SK-N-SH (cell line): ENCODE results near the gene NLGN1. TPM values are rescaled to one million over a fixed set of nuclear protein-coding genes. Genes with fewer than 3 reads are reported as not detected.

Experiments
- CTCF ChIA-PET: fragments of 300-600, 350-600 bp; formaldehyde crosslinking; extraction: SDS; loops from one replicate; lab custom pipeline; 2021; lab: Yijun Ruan, JAX
- POLR2A ChIA-PET: fragments of 350-600 bp; sonication (Branson Sonifier 250); formaldehyde crosslinking; extraction: SDS; loops from one replicate; lab custom pipeline; 2020; ENCODE audit warnings: antibody characterized with exemption, inconsistent platforms; lab: Yijun Ruan, JAX
- DNase-seq: peaks from one replicate; pipeline ENCODE4 v3.0.0; 2012
- H2AFZ ChIP-seq: fragments of 200-600 bp; sonication (generic); 2 replicates; pipeline ENCODE4 v1.8.1; 2016; ENCODE audit warnings: antibody characterized with exemption, mild to moderate bottlenecking, low read depth
- H3F3A ChIP-seq: fragments of 200-600 bp; sonication (generic); replicated peaks from 2 replicates; pipeline ENCODE3; 2016; ENCODE audit warnings: antibody characterized with exemption, mild to moderate bottlenecking; ENCODE audit not compliant: insufficient read depth
- H3K27ac ChIP-seq, 2 experiments: fragments of 200-500 bp in 1 of 2; fragments of 200-600 bp in 1 of 2; sonication (Bioruptor generic) in 1 of 2; sonication (generic), shearing (Covaris generic) in 1 of 2; 2 replicates each; pipeline versions ENCODE4 v1.5.1 to v1.6.1; 2014 to 2016; ENCODE audit warnings: low read depth in 2 of 2, inconsistent platforms in 1 of 2, low read length in 1 of 2, mild to moderate bottlenecking in 1 of 2, mixed read lengths in 1 of 2
- H3K27me3 ChIP-seq: fragments of 200-600 bp; sonication (generic), shearing (Covaris generic); 2 replicates; pipeline ENCODE4 v1.6.1; 2016; ENCODE audit warnings: mixed run types; ENCODE audit not compliant: insufficient read depth
- H3K36me3 ChIP-seq, 2 experiments: fragments of 200-500 bp in 1 of 2; fragments of 200-600 bp in 1 of 2; sonication (Bioruptor generic) in 1 of 2; sonication (generic) in 1 of 2; replicated peaks in 1 of 2; 2 replicates each; pipeline versions ENCODE3 to v1.5.1; 2014 to 2016; ENCODE audit warnings: low read length in 1 of 2, mild to moderate bottlenecking in 1 of 2; ENCODE audit not compliant: insufficient read depth in 2 of 2, control insufficient read depth in 1 of 2
- H3K4me1 ChIP-seq, 2 experiments: fragments of 200-500 bp in 1 of 2; fragments of 200-600 bp in 1 of 2; sonication (Bioruptor generic) in 1 of 2; sonication (generic), shearing (Covaris generic) in 1 of 2; 2 replicates each; pipeline versions ENCODE4 v1.5.1 to v1.6.1; 2014 to 2016; ENCODE audit warnings: low read depth in 1 of 2, low read length in 1 of 2, mixed run types in 1 of 2; ENCODE audit not compliant: insufficient read depth in 2 of 2, control insufficient read depth in 1 of 2
- H3K4me2 ChIP-seq: fragments of 200-600 bp; sonication (generic), shearing (Covaris generic); 2 replicates; pipeline ENCODE4 v1.6.1; 2017; ENCODE audit warnings: mixed run types
- H3K4me3 ChIP-seq, 2 experiments: fragments of 200-500 bp in 1 of 2; fragments of 200-600 bp in 1 of 2; sonication (Bioruptor generic) in 1 of 2; sonication (generic), shearing (Covaris generic) in 1 of 2; 2 replicates each; pipeline versions ENCODE4 v1.5.1 to v1.8.1; 2014 to 2016; ENCODE audit warnings: low read depth in 2 of 2, inconsistent platforms in 1 of 2, low read length in 1 of 2, mild to moderate bottlenecking in 1 of 2, mixed read lengths in 1 of 2, moderate library complexity in 1 of 2
- H3K79me2 ChIP-seq: fragments of 200-600 bp; sonication (generic); 2 replicates; pipeline ENCODE4 v1.8.1; 2017; ENCODE audit warnings: mild to moderate bottlenecking; ENCODE audit not compliant: insufficient read depth
- H3K9ac ChIP-seq: fragments of 200-600 bp; sonication (generic); 2 replicates; pipeline ENCODE4 v1.6.1; 2017; ENCODE audit warnings: mixed run types
- H3K9me2 ChIP-seq: fragments of 200-600 bp; sonication (generic); 2 replicates; pipeline ENCODE4 v1.6.1; 2017; ENCODE audit warnings: mixed run types
- H3K9me3 ChIP-seq: fragments of 200-600 bp; sonication (generic); 2 replicates; pipeline ENCODE4 v1.6.1; 2017; ENCODE audit warnings: mixed run types, mild to moderate bottlenecking, moderate library complexity
- H4K20me1 ChIP-seq: fragments of 200-600 bp; sonication (generic); 2 replicates; pipeline ENCODE4 v1.6.1; 2017; ENCODE audit warnings: mild to moderate bottlenecking, mixed run types; ENCODE audit not compliant: insufficient read depth
- CTCF ChIP-seq: fragments of 200-600 bp; sonication (generic); IDR thresholded peaks from 2 replicates; pipeline ENCODE4 v1.6.1; 2017; ENCODE audit warnings: antibody characterized with exemption, mild to moderate bottlenecking, moderate library complexity
- ELF1 ChIP-seq: IDR thresholded peaks from 2 replicates; pipeline ENCODE4 v1.4.0; 2012
- EP300 ChIP-seq, 2 experiments: IDR thresholded peaks; 2 replicates each; pipeline versions ENCODE4 v1.4.0 to v1.6.1; 2012; ENCODE audit warnings: borderline replicate concordance in 1 of 2, low read depth in 1 of 2, low read length in 1 of 2
- FOXM1 ChIP-seq: IDR thresholded peaks from 2 replicates; pipeline ENCODE4 v1.4.0; 2012; ENCODE audit warnings: low read depth, mild to moderate bottlenecking
- IRF3 ChIP-seq: fragments of 150-350 bp; IDR thresholded peaks from 2 replicates; pipeline ENCODE4 v1.6.1; 2016; ENCODE audit warnings: mild to moderate bottlenecking, low read depth, low read length
- MEF2A ChIP-seq: IDR thresholded peaks from 2 replicates; pipeline ENCODE4 v1.4.0; 2012; ENCODE audit warnings: low read depth, borderline replicate concordance
- MXI1 ChIP-seq: IDR thresholded peaks from 2 replicates; pipeline ENCODE4 v1.6.1; 2012; ENCODE audit warnings: mild to moderate bottlenecking, low read depth, low read length, improper control_type of control experiment
- NRF1 ChIP-seq: IDR thresholded peaks from 2 replicates; pipeline ENCODE4 v1.6.1; 2012; ENCODE audit warnings: low read depth, mild to moderate bottlenecking, low read length
- PBX3 ChIP-seq: IDR thresholded peaks from 2 replicates; pipeline ENCODE4; 2012
- POLR2AphosphoS5 ChIP-seq: IDR thresholded peaks from 2 replicates; pipeline ENCODE4 v1.6.1; 2012; ENCODE audit warnings: low read depth, low read length
- RXRA ChIP-seq: IDR thresholded peaks from 2 replicates; pipeline ENCODE4 v1.4.0; 2012; ENCODE audit warnings: low read depth, mild to moderate bottlenecking, borderline replicate concordance
- SMC3 ChIP-seq: IDR thresholded peaks from 2 replicates; pipeline ENCODE4 v1.6.1; 2012; ENCODE audit warnings: low read depth, low read length, improper control_type of control experiment
- TAF1 ChIP-seq: IDR thresholded peaks from 2 replicates; pipeline ENCODE4 v1.6.1; 2012; ENCODE audit warnings: low read depth, mild to moderate bottlenecking, low read length, moderate library complexity, borderline replicate concordance
- TCF12 ChIP-seq: IDR thresholded peaks from 2 replicates; pipeline ENCODE4 v1.4.0; 2012
- WGBS: methylation state at CpG from one replicate; pipeline ENCODE4 v1.1.6; 2017; ENCODE audit warnings: low lambda C conversion rate; 5-methylcytosine and 5-hydroxymethylcytosine counted together
- polyA plus RNA-seq, 3 experiments: library from polyadenylated mRNA; depleted of rRNA; stranded (reverse); fragments of >200 nt; gene quantifications; 2 replicates each; pipeline ENCODE4 v1.2.3, GENCODE V29; 2012
- TF ChIP-seq, protein P1 (sequence below): fragments of 150-350 bp; IDR thresholded peaks from 2 replicates; pipeline ENCODE4 v1.6.1; 2017; ENCODE audit warnings: antibody characterized with exemption, low read length, low read depth, borderline replicate concordance

Gene NLGN1
- polyA plus RNA-seq, 1 of the 3 experiments (the other 2 are of a cell fraction): 1.5 TPM

DNA sequence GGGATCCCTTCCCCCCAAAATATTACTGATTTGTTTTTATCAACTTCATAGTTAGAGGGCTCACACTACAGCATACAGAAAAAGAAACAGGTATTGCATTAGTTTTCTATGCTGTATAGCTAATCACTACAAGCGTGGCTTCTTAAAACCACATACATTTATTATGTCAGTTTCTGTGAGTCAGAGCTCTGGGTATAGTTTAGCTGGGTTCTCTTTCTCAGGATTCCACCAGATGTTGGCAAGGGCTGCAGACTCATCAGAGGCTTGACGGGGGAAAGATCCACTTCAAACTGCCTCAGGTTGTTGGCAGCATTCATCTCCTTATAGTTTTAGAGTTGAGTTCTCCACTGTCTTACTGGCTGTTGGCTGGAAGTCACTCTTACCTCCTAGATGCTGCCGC lies 328.0 kb downstream of the NLGN1 start:
- ChIA-PET CTCF (no interaction called here), POLR2A (no interaction called here)
- Histone ChIP-seq H3K9me3 (no peaks in the 10 kb centered on the region), H4K20me1 (no peaks in the 10 kb centered on the region), H3K9me2 (no peaks in the 10 kb centered on the region), H3K9ac (no peak overlapping the region), H3K36me3 (no peaks in the 10 kb centered on the region), H3F3A (peaks cover 4% of the 10 kb centered on the region), H3K4me1 (no peaks in the 10 kb centered on the region), H3K4me3 (no peak overlapping the region), H3K27me3 (no peaks in the 10 kb centered on the region), H3K79me2 (no peaks in the 10 kb centered on the region), H3K4me2 (no peak overlapping the region), H3K27ac (no peak overlapping the region), H2AFZ (no peak overlapping the region)
- DNase-seq: no peak
- WGBS: 53% methylated on average over 2 of the region's 3 CpGs
- peak; percentile 57 for TF ChIP-seq TCF12
- TF ChIP-seq MEF2A: no peak
- TF ChIP-seq POLR2AphosphoS5: no peak
- TF ChIP-seq ELF1: no peak
- TF ChIP-seq NRF1: no peak
- no peak for TF ChIP-seq RXRA
- peak; percentile 43 for TF ChIP-seq PBX3
- no peak for TF ChIP-seq MXI1
- TF ChIP-seq, all 33 proteins: peak for 2

DNA sequence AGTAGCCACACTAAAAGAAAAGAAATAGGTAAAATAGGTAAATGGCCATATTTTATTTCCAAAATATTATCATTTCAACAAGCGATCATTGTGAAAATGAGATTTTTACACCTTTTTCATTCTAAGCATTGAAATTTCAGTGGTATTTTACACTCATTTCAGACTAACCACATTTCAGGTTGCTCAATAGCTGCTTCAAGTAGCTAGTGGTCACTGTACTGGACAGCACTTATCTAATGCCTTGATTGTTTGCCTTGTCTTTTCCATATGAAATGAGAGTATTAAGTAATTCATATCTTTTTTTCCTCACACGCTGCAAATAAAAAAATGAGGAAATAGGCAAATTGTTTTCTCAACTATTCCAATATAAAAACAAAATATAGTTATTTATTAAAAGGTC lies 332.8 kb downstream of the NLGN1 start:
- H3K36me3 ChIP-seq: no peaks in the 10 kb centered on the region
- no peak overlapping the region for H3K9ac ChIP-seq
- no peaks in the 10 kb centered on the region for H3K27me3 ChIP-seq
- peaks cover 14% of the 10 kb centered on the region for H3F3A ChIP-seq
- H3K9me3 ChIP-seq: no peaks in the 10 kb centered on the region
- 89% methylated on average over 2 of the region's 2 CpGs for WGBS
- H4K20me1 ChIP-seq: no peaks in the 10 kb centered on the region
- no peaks in the 10 kb centered on the region for H3K9me2 ChIP-seq
- peaks cover 0 to 8% of the 10 kb centered on the region in 2 experiments; a peak in 1 of 4 replicates for H3K4me1 ChIP-seq
- TF ChIP-seq FOXM1 (no peak), IRF3 (no peak), POLR2AphosphoS5 (no peak), MEF2A (no peak), SMC3 (no peak), EP300 (IDR thresholded peaks at IDR 0.05; ENCODE audit: borderline replicate concordance in 1 of 2, low read depth in 1 of 2, low read length in 1 of 2) (no peak), TAF1 (no peak), CTCF (no peak)
- TF ChIP-seq, protein P1, sequence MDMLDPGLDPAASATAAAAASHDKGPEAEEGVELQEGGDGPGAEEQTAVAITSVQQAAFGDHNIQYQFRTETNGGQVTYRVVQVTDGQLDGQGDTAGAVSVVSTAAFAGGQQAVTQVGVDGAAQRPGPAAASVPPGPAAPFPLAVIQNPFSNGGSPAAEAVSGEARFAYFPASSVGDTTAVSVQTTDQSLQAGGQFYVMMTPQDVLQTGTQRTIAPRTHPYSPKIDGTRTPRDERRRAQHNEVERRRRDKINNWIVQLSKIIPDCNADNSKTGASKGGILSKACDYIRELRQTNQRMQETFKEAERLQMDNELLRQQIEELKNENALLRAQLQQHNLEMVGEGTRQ: no peak
- no peak overlapping the region for H2AFZ ChIP-seq
- H3K4me2 ChIP-seq: no peak overlapping the region
- ChIA-PET CTCF (no interaction called here), POLR2A (no interaction called here)
- no peak for DNase-seq
- no peaks in the 10 kb centered on the region for H3K79me2 ChIP-seq
- H3K27ac ChIP-seq: no peak overlapping the region
- no peak overlapping the region for H3K4me3 ChIP-seq
